GM12878 (cell line): ENCODE measurements around the gene KLHL5. TPM values are rescaled to one million over a fixed set of nuclear protein-coding genes. Genes with fewer than 3 reads are reported as not detected.

Experiments used
- ATAC-seq: fragments of 200-7000 bp; cut with Tn5 transposase; 3 replicates; pipeline ENCODE4 v1.9.1; 2020; ENCODE audit warnings: mild to moderate bottlenecking, moderate library complexity
- BruUV-seq: library from RNA; stranded (reverse); fragments of 400-500 nt; replicated peaks from 2 replicates; lab custom pipeline; 2021; lab: Mats Ljungman, UMichigan
- CTCF ChIA-PET: fragments of 300-600 bp; sonication (Branson Sonifier 250); formaldehyde crosslinking; extraction: SDS; loops from one replicate; lab custom pipeline; 2021; ENCODE audit warnings: inconsistent platforms; lab: Yijun Ruan, JAX
- POLR2A ChIA-PET: fragments of 350-600 bp; formaldehyde crosslinking; extraction: SDS; loops from one replicate; lab custom pipeline; 2021; ENCODE audit warnings: inconsistent platforms; lab: Charles Lee
- RAD21 ChIA-PET: fragments of 300-600 bp; sonication (Branson Sonifier 250); formaldehyde crosslinking; loops from one replicate; lab custom pipeline; 2023; ENCODE audit warnings: antibody characterized with exemption; ENCODE audit not compliant: unreplicated experiment; lab: Charles Lee
- SMC1A ChIA-PET: fragments of 300-600 bp; sonication (Branson Sonifier 250); formaldehyde crosslinking; loops from one replicate; lab custom pipeline; 2023; ENCODE audit not compliant: unreplicated experiment, uncharacterized antibody; lab: Charles Lee
- DNase-seq: peaks from one replicate; pipeline ENCODE4 v3.0.0-alpha.2; 2011; ENCODE audit warnings: low read depth, low spot score
- FAIRE-seq: peaks from 3 replicates; lab custom pipeline; 2011; peaks lifted over from hg19 to GRCh38; lab: Jason Lieb, UNC
- H2AFZ ChIP-seq: 2 replicates; pipeline ENCODE4 v1.6.0; 2011; ENCODE audit warnings: low read depth, low read length, control low read depth; ENCODE audit not compliant: control insufficient read depth
- H3K27ac ChIP-seq: 2 replicates; pipeline ENCODE4 v1.5.1; 2011; ENCODE audit warnings: control low read depth; ENCODE audit not compliant: control insufficient read depth, insufficient read depth
- H3K27me3 ChIP-seq, 2 experiments: replicated peaks in 1 of 2; 2 replicates each; pipeline versions ENCODE4 v1.6.0 to v1.6.1; 2011; ENCODE audit warnings: low read length in 1 of 2; ENCODE audit not compliant: control insufficient read depth in 2 of 2, insufficient read depth in 2 of 2
- H3K36me3 ChIP-seq, 2 experiments: 2 replicates each; pipeline ENCODE4 v1.5.1; 2011; ENCODE audit warnings: low read length in 1 of 2; ENCODE audit not compliant: control insufficient read depth in 2 of 2, insufficient read depth in 2 of 2
- H3K4me1 ChIP-seq: 2 replicates; pipeline ENCODE4 v1.6.1; 2011; ENCODE audit warnings: mild to moderate bottlenecking, low read length, moderate library complexity, mixed read lengths; ENCODE audit not compliant: control insufficient read depth, insufficient read depth
- H3K4me2 ChIP-seq: 2 replicates; pipeline ENCODE4 v1.6.0; 2011; ENCODE audit warnings: control low read depth; ENCODE audit not compliant: control insufficient read depth, insufficient read depth
- H3K4me3 ChIP-seq: fragments of 200-600 bp; sonication (generic); 2 replicates; pipeline ENCODE4 v1.5.1; 2016
- H3K79me2 ChIP-seq: 2 replicates; pipeline ENCODE4 v1.6.0; 2011; ENCODE audit warnings: low read length; ENCODE audit not compliant: control insufficient read depth, insufficient read depth
- H3K9ac ChIP-seq: 2 replicates; pipeline ENCODE4 v1.8.0; 2011; ENCODE audit warnings: low read length, control low read depth, mixed read lengths; ENCODE audit not compliant: control insufficient read depth, insufficient read depth
- H3K9me3 ChIP-seq: replicated peaks from 3 replicates; pipeline ENCODE4 v1.5.1; 2011; ENCODE audit warnings: mild to moderate bottlenecking, low read length; ENCODE audit not compliant: control insufficient read depth, insufficient read depth
- H4K20me1 ChIP-seq: 2 replicates; pipeline ENCODE4 v1.6.0; 2011; ENCODE audit not compliant: control insufficient read depth, insufficient read depth
- ASH2L ChIP-seq: fragments of 300-600, 200-600 bp; sonication (generic); IDR thresholded peaks from 2 replicates; pipeline ENCODE4 v1.6.1; 2017; ENCODE audit warnings: low read depth, mild to moderate bottlenecking, borderline replicate concordance
- BCLAF1 ChIP-seq: fragments of 450-650 bp; IDR thresholded peaks from 2 replicates; pipeline ENCODE4 v1.6.1; 2017; ENCODE audit warnings: antibody characterized with exemption, mild to moderate bottlenecking, moderate library complexity
- CREB1 ChIP-seq: IDR thresholded peaks from 2 replicates; pipeline ENCODE4 v1.6.1; 2012; ENCODE audit warnings: low read depth, mild to moderate bottlenecking, inconsistent platforms
- IRF5 ChIP-seq: fragments of 450-650 bp; IDR thresholded peaks from 2 replicates; pipeline ENCODE4 v1.6.1; 2017; ENCODE audit warnings: borderline replicate concordance
- MXI1 ChIP-seq: fragments of 150-350 bp; IDR thresholded peaks from 2 replicates; pipeline ENCODE4 v1.6.1; 2011; ENCODE audit warnings: low read depth, mild to moderate bottlenecking, inconsistent platforms, low read length, improper control_type of control experiment
- MYB ChIP-seq: fragments of 150-350 bp; IDR thresholded peaks from 2 replicates; pipeline ENCODE4 v1.6.1; 2014; ENCODE audit warnings: mild to moderate bottlenecking, low read depth, low read length, borderline replicate concordance
- NFYB ChIP-seq: IDR thresholded peaks from 2 replicates; pipeline ENCODE4 v1.6.1; 2011; ENCODE audit warnings: low read depth, mild to moderate bottlenecking, low read length, improper control_type of control experiment, moderate library complexity; ENCODE audit not compliant: insufficient read depth
- NR2C1 ChIP-seq: fragments of 450-650 bp; IDR thresholded peaks from 2 replicates; pipeline ENCODE4 v1.6.1; 2017; ENCODE audit warnings: antibody characterized with exemption, mild to moderate bottlenecking, moderate library complexity
- PAX5 ChIP-seq: IDR thresholded peaks from 2 replicates; pipeline ENCODE4 v1.6.1; 2011; ENCODE audit warnings: low read depth, low read length, borderline replicate concordance
- PAX8 ChIP-seq: fragments of 450-650 bp; IDR thresholded peaks from 2 replicates; pipeline ENCODE4 v1.6.1; 2017; ENCODE audit warnings: mild to moderate bottlenecking, moderate library complexity
- PBX3 ChIP-seq: IDR thresholded peaks from 2 replicates; pipeline ENCODE4 v1.6.1; 2011; ENCODE audit warnings: mild to moderate bottlenecking, low read depth, low read length, moderate library complexity; ENCODE audit not compliant: insufficient replicate concordance
- PML ChIP-seq: IDR thresholded peaks from 2 replicates; pipeline ENCODE4 v1.6.1; 2012; ENCODE audit warnings: low read length, inconsistent platforms
- POLR2A ChIP-seq: IDR thresholded peaks from 2 replicates; pipeline ENCODE4 v1.6.1; 2011; ENCODE audit warnings: low read depth, mild to moderate bottlenecking, low read length
- POLR2AphosphoS5 ChIP-seq: IDR thresholded peaks from 2 replicates; pipeline ENCODE4 v1.6.1; 2011; ENCODE audit warnings: mild to moderate bottlenecking, low read length, inconsistent platforms
- RUNX3 ChIP-seq: IDR thresholded peaks from 2 replicates; pipeline ENCODE4 v1.6.1; 2012; ENCODE audit warnings: low read length, inconsistent platforms
- SP1 ChIP-seq: IDR thresholded peaks from one replicate; pipeline ENCODE4 v1.6.1; 2011; ENCODE audit warnings: low read depth, low read length
- STAT3 ChIP-seq: IDR thresholded peaks from 2 replicates; pipeline ENCODE4 v1.6.1; 2011; ENCODE audit warnings: low read depth, low read length, improper control_type of control experiment
- TCF3 ChIP-seq: IDR thresholded peaks from 2 replicates; pipeline ENCODE4 v1.6.1; 2012; ENCODE audit warnings: low read depth, mild to moderate bottlenecking, low read length, borderline replicate concordance; ENCODE audit not compliant: insufficient read depth
- ZBED1 ChIP-seq: IDR thresholded peaks from 2 replicates; pipeline ENCODE4 v1.6.1; 2016; ENCODE audit warnings: borderline replicate concordance
- ZNF384 ChIP-seq: IDR thresholded peaks from 2 replicates; pipeline ENCODE4 v1.6.1; 2012; ENCODE audit warnings: low read depth, mild to moderate bottlenecking, low read length, improper control_type of control experiment, borderline replicate concordance
- ZNF622 ChIP-seq: fragments of 450-650 bp; IDR thresholded peaks from 2 replicates; pipeline ENCODE4 v1.6.1; 2017; ENCODE audit warnings: mild to moderate bottlenecking, inconsistent platforms
- WGBS: methylation state at CpG from one replicate; pipeline ENCODE4 v1.1.6; 2016; ENCODE audit warnings: low lambda C conversion rate; ENCODE audit not compliant: insufficient replicate concordance, insufficient coverage; ENCODE audit errors: missing lambda C conversion rate; 5-methylcytosine and 5-hydroxymethylcytosine counted together
- in situ Hi-C: fragments of 300-500 bp; cut with MboI; formaldehyde crosslinking; loops from 9 replicates; pipeline ENCODE4 v1.14.3; 2018; ENCODE audit warnings: mixed read lengths
- intact Hi-C: fragments of 100-400 bp; cut with micrococcal nuclease; formaldehyde crosslinking; loops from one replicate; pipeline ENCODE4 v1.14.2; 2022; ENCODE audit not compliant: unreplicated experiment
- polyA plus RNA-seq, 11 experiments: library from polyadenylated mRNA; depleted of rRNA in 4 of 11; unstranded in 6 of 11; stranded (reverse) in 5 of 11; fragments of >200 nt; fragmentation: Nextera tagmentation in 4 of 11; fragmentation: Illumina TruSeq in 1 of 11; extraction: Ambion mirVana in 4 of 11; extraction: Trizol in 1 of 11; gene quantifications; 1 replicate in 1 of 11; 2 replicates in 10 of 11; pipeline versions ENCODE4 v1.2.1 to v1.2.3, GENCODE V29; 2011 to 2016; ENCODE audit warnings: inconsistent platforms in 2 of 11, missing spikeins in 2 of 11, low read depth in 1 of 11
- total RNA-seq, 4 experiments: library from RNA; depleted of rRNA in 3 of 4; stranded (reverse); fragments of >200 nt in 3 of 4; fragmentation: Illumina TruSeq in 1 of 4; extraction: Trizol in 1 of 4; gene quantifications; 2 replicates each; pipeline versions ENCODE4 v1.2.1 to v1.2.3, GENCODE V29; 2013 to 2021

The KLHL5 gene
- total and polyA plus RNA-seq, 10 of the 15 experiments (the other 5 are each of a cell fraction or from before 2014, with no cell fraction given) = 4.7 to 27.3 (median 12.6) TPM

GRCh38 chr4:39045827-39046221 lies 16.2 kb upstream of the KLHL5 start:
- ATAC-seq = peak; percentile 20
- peak overlapping the region; percentile 81 for H3K27ac ChIP-seq
- H3K79me2 ChIP-seq = peaks cover 49% of the 10 kb centered on the region
- intact Hi-C loops = loop anchor here (2.0 to 10.0 kb wide), 3 partner anchors 15 to 1149 kb away; partner anchors contain the start of gene RHOH
- DNase-seq = no peak
- ChIA-PET SMC1A (interaction anchor here (0.7 to 10.5 kb wide), 11 partner anchors 8 to 284 kb away, joined by 3 to 163 read pairs (median 5); partner anchors contain the start of genes KLHL5 and TMEM156), CTCF (interaction anchor here (0.6 to 8.1 kb wide), 7 partner anchors 10 to 185 kb away, joined by 3 to 90 read pairs (median 6); partner anchors contain the start of gene TMEM156), RAD21 (interaction anchor here (0.7 to 7.9 kb wide), 11 partner anchors 8 to 889 kb away, joined by 3 to 164 read pairs (median 6); partner anchors contain the start of genes KLHL5 and TMEM156), POLR2A (interaction anchor here (0.6 to 9.8 kb wide), 8 partner anchors 9 to 183 kb away, joined by 3 to 131 read pairs (median 4); partner anchors contain the start of gene TMEM156)
- FAIRE-seq = no peak
- WGBS = 0% methylated on average over 3 of the region's 3 CpGs
- in situ Hi-C loops = loop anchor here (25.0 kb wide), 1 partner anchor 284 kb away; no protein-coding TSS in a partner anchor
- no peak overlapping the region; the same call in 1 of the 2 replicates for H2AFZ ChIP-seq
- peak overlapping the region; percentile 83 for H3K4me3 ChIP-seq
- 0 out of 4 replicates have a peak, but pooled peaks cover 0 to 3% of the 10 kb centered on the region in 2 experiments for H3K36me3 ChIP-seq
- H3K27me3 ChIP-seq = no peaks in the 10 kb centered on the region
- H3K9me3 ChIP-seq = no peaks in the 10 kb centered on the region
- no TSS peak for BruUV-seq
- no peaks in the 10 kb centered on the region for H4K20me1 ChIP-seq
- H3K4me1 ChIP-seq = peaks cover 14% of the 10 kb centered on the region
- peak overlapping the region; percentile 76 for H3K9ac ChIP-seq
- peak overlapping the region; percentile 12; the same call in 1 of the 2 replicates for H3K4me2 ChIP-seq
- no peak for TF ChIP-seq IRF5
- TF ChIP-seq ZNF622 = no peak
- TF ChIP-seq ZBED1 = no peak
- TF ChIP-seq POLR2AphosphoS5 = no peak
- TF ChIP-seq NR2C1 = no peak
- no peak for TF ChIP-seq PBX3
- no peak for TF ChIP-seq NFYB
- no peak for TF ChIP-seq SP1
- peak; percentile 79 for TF ChIP-seq ZNF384
- no peak for TF ChIP-seq MYB
- no peak for TF ChIP-seq TCF3
- no peak for TF ChIP-seq ASH2L
- no peak for TF ChIP-seq BCLAF1
- no peak for TF ChIP-seq PML
- TF ChIP-seq PAX8 = no peak
- peak; percentile 30; the same call in 1 of the 2 replicates for TF ChIP-seq RUNX3
- TF ChIP-seq STAT3 = no peak
- TF ChIP-seq POLR2A = no peak
- TF ChIP-seq PAX5 = no peak
- 0 out of 2 replicates have a peak, but pooled peaks have one; percentile 1 for TF ChIP-seq CREB1
- TF ChIP-seq MXI1 = no peak
